NCI-H128 (cell line): ENCODE measurements around the gene ALK.
A peak's percentile ranks its signal among the peaks of the same experiment; 100 is the strongest.
"Not testable (repeated sequence)": the region's sequence is repeated elsewhere in the genome, so short reads cannot be mapped to it uniquely, and the experiment has no call there.

Source experiments
- DNase-seq: peaks from one replicate; lab custom pipeline; 2025; ENCODE audit not compliant: unreplicated experiment; lab: John Stamatoyannopoulos, UW

ALK gene

GRCh38 chr2:29262681-29263260 is 658.6 kb downstream of the ALK start:
- peak; percentile 18 for DNase-seq

- DNase-seq, result no peak
These were observed 660.4 kb downstream of the ALK start for GRCh38 chr2:29261003-29261402.

GRCh38 chr2:29260142-29260772 is 661.1 kb downstream of the ALK start:
- DNase-seq, result no peak

- DNase-seq, result no peak
These were observed 662.2 kb downstream of the ALK start for GRCh38 chr2:29259221-29259620.

- no peak for DNase-seq
These were observed 666.4 kb downstream of the ALK start for GRCh38 chr2:29255004-29255403.

- DNase-seq, result not testable (repeated sequence)
These were observed 667.7 kb downstream of the ALK start for GRCh38 chr2:29253495-29254275.

- no peak for DNase-seq
These were observed 668.4 kb downstream of the ALK start for GRCh38 chr2:29253026-29253425.

GRCh38 chr2:29251406-29251805 is 670.0 kb downstream of the ALK start:
- DNase-seq, result no peak

- no peak for DNase-seq
These were observed 670.4 kb downstream of the ALK start for GRCh38 chr2:29250977-29251376.

GRCh38 chr2:29249666-29250253 is 671.6 kb downstream of the ALK start:
- DNase-seq, result no peak

- no peak for DNase-seq
These were observed 674.0 kb downstream of the ALK start for GRCh38 chr2:29247336-29247914.

- DNase-seq, result no peak
These were observed 674.7 kb downstream of the ALK start for GRCh38 chr2:29246383-29247300.

GRCh38 chr2:29245742-29246382 is 675.5 kb downstream of the ALK start:
- DNase-seq, result no peak

GRCh38 chr2:29245035-29245741 is 676.2 kb downstream of the ALK start:
- DNase-seq, result not testable (repeated sequence)

GRCh38 chr2:29242621-29243375 is 678.6 kb downstream of the ALK start:
- no peak for DNase-seq

GRCh38 chr2:29241955-29242565 is 679.3 kb downstream of the ALK start:
- no peak for DNase-seq

GRCh38 chr2:29241341-29241740 is 680.0 kb downstream of the ALK start:
- DNase-seq, result no peak

GRCh38 chr2:29240601-29241000 is 680.8 kb downstream of the ALK start:
- no peak for DNase-seq
